ENCODE results near the gene DHRS11.

DNA sequence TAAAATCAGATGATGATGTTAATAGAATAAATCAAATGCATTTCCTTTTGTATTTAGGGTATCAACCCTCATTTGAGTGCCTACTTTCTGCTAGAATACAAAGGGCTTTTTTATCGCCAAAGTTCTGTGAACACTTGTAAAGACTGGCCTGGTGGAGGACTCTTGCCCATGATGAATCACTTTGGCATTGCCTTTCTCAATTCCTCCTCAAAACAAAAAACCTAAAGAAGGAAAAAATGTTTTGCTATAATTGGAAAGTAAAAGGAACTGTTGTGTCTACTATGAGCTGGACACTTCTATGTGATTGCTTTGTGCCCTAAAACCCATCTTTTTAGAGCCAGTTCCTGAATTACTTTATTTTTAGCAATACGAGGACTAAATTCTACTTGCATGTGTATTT, 13.0 kb upstream of the DHRS11 start:
- TF ChIP-seq GATA2 (IDR thresholded peaks at IDR 0.05; ENCODE audit: low read depth, low read length): no peak
- no peak for TF ChIP-seq GATA3 (IDR thresholded peaks at IDR 0.05; ENCODE audit: low read depth, low read length)
